ENCODE results near the gene ANKS3. TPM values are rescaled to one million over a fixed set of nuclear protein-coding genes. Genes with fewer than 3 reads are reported as not detected.

Gene ANKS3
- polyA plus RNA-seq, 1 donor (not counting 4 experiments of a cell fraction or from before 2014, with no cell fraction given) = 11.7 TPM

GRCh38 chr16:4681471-4682083 lies 52.5 kb downstream of the ANKS3 start:
- H3K79me2 ChIP-seq (ENCODE audit: control insufficient read depth, insufficient read depth, low read length) = no peaks in the 10 kb centered on the region
- no peaks in the 10 kb centered on the region for H3K9me3 ChIP-seq (ENCODE audit: control insufficient read depth, low read depth, low read length)
- TF ChIP-seq CTCF (optimal IDR thresholded peaks at IDR 0.05 in 1 of 3, IDR thresholded peaks at IDR 0.05 in 1 of 3, conservative IDR thresholded peaks at IDR 0.05 in 1 of 3; ENCODE audit: extremely low read depth in 1 of 3, insufficient read depth in 2 of 3, low read length in 3 of 3) = no peak
- no peak for TF ChIP-seq EZH2 (IDR thresholded peaks at IDR 0.05; ENCODE audit: low read length)
- H3K27ac ChIP-seq (ENCODE audit: control insufficient read depth, insufficient read depth, low read length) = no peak overlapping the region
- peak overlapping the region; percentile 93 for H3K4me2 ChIP-seq (ENCODE audit: control insufficient read depth, extremely low read depth, insufficient read depth, low read depth, low read length)
- H3K9me1 ChIP-seq (ENCODE audit: control insufficient read depth, extremely low read depth, insufficient read depth, low read length) = no peaks in the 10 kb centered on the region
- no peaks in the 10 kb centered on the region for H4K20me1 ChIP-seq (ENCODE audit: control insufficient read depth, extremely low read depth, insufficient read depth, low read length)
- H2AFZ ChIP-seq (ENCODE audit: control insufficient read depth, low read length) = no peak overlapping the region
- peaks cover 23% of the 10 kb centered on the region for H3K4me1 ChIP-seq (ENCODE audit: control insufficient read depth, extremely low read depth, insufficient read depth, low read length)
- H3K27me3 ChIP-seq (ENCODE audit: control insufficient read depth, extremely low read depth, insufficient read depth, low read length) = no peaks in the 10 kb centered on the region
- DNase-seq (ENCODE audit: low read depth, low spot score) (no peak), FAIRE-seq (no peak)
- peaks cover 12 to 25% of the 10 kb centered on the region in 2 experiments for H3K36me3 ChIP-seq (ENCODE audit: control insufficient read depth in 2 of 2, extremely low read depth in 1 of 2, insufficient read depth in 2 of 2, low read length in 2 of 2)
- H3K4me3 ChIP-seq (ENCODE audit: control insufficient read depth in 2 of 3, extremely low read depth in 1 of 3, insufficient read depth in 2 of 3, low read depth in 1 of 3, low read length in 3 of 3) = no peak overlapping the region
- no peak overlapping the region for H3K9ac ChIP-seq (ENCODE audit: control insufficient read depth, extremely low read depth, insufficient read depth, low read length)
- dilution Hi-C loops (cut with MboI; ENCODE audit: extremely low pct_ligation_motif_present, low sequenced_read_pairs) = no loop called here

GRCh38 chr16:4680673-4681470 lies 53.2 kb downstream of the ANKS3 start:
- H4K20me1 ChIP-seq (ENCODE audit: control insufficient read depth, extremely low read depth, insufficient read depth, low read length) = no peaks in the 10 kb centered on the region
- dilution Hi-C loops (cut with MboI; ENCODE audit: extremely low pct_ligation_motif_present, low sequenced_read_pairs) = no loop called here
- FAIRE-seq (no peak), DNase-seq (ENCODE audit: low read depth, low spot score) (no peak)
- no peaks in the 10 kb centered on the region for H3K27me3 ChIP-seq (ENCODE audit: control insufficient read depth, extremely low read depth, insufficient read depth, low read length)
- H3K4me2 ChIP-seq (ENCODE audit: control insufficient read depth, extremely low read depth, insufficient read depth, low read depth, low read length) = peak overlapping the region; percentile 93
- peaks cover 12 to 24% of the 10 kb centered on the region in 2 experiments for H3K36me3 ChIP-seq (ENCODE audit: control insufficient read depth in 2 of 2, extremely low read depth in 1 of 2, insufficient read depth in 2 of 2, low read length in 2 of 2)
- no peaks in the 10 kb centered on the region for H3K79me2 ChIP-seq (ENCODE audit: control insufficient read depth, insufficient read depth, low read length)
- no peaks in the 10 kb centered on the region for H3K9me1 ChIP-seq (ENCODE audit: control insufficient read depth, extremely low read depth, insufficient read depth, low read length)
- peak overlapping the region; percentile 30 to 68 (median 51) for H3K4me3 ChIP-seq (ENCODE audit: control insufficient read depth in 2 of 3, extremely low read depth in 1 of 3, insufficient read depth in 2 of 3, low read depth in 1 of 3, low read length in 3 of 3)
- H3K4me1 ChIP-seq (ENCODE audit: control insufficient read depth, extremely low read depth, insufficient read depth, low read length) = peaks cover 23% of the 10 kb centered on the region
- no peaks in the 10 kb centered on the region for H3K9me3 ChIP-seq (ENCODE audit: control insufficient read depth, low read depth, low read length)
- H3K9ac ChIP-seq (ENCODE audit: control insufficient read depth, extremely low read depth, insufficient read depth, low read length) = peak overlapping the region; percentile 73
- peak overlapping the region; percentile 64 for H3K27ac ChIP-seq (ENCODE audit: control insufficient read depth, insufficient read depth, low read length)
- no peak overlapping the region for H2AFZ ChIP-seq (ENCODE audit: control insufficient read depth, low read length)
- TF ChIP-seq EZH2 (IDR thresholded peaks at IDR 0.05; ENCODE audit: low read length) (no peak), CTCF (optimal IDR thresholded peaks at IDR 0.05 in 1 of 3, IDR thresholded peaks at IDR 0.05 in 1 of 3, conservative IDR thresholded peaks at IDR 0.05 in 1 of 3; ENCODE audit: extremely low read depth in 1 of 3, insufficient read depth in 2 of 3, low read length in 3 of 3) (no peak)

Measured in keratinocyte (primary cell).